ENCODE measurements around the gene PPM1L.

The PPM1L gene

DNA sequence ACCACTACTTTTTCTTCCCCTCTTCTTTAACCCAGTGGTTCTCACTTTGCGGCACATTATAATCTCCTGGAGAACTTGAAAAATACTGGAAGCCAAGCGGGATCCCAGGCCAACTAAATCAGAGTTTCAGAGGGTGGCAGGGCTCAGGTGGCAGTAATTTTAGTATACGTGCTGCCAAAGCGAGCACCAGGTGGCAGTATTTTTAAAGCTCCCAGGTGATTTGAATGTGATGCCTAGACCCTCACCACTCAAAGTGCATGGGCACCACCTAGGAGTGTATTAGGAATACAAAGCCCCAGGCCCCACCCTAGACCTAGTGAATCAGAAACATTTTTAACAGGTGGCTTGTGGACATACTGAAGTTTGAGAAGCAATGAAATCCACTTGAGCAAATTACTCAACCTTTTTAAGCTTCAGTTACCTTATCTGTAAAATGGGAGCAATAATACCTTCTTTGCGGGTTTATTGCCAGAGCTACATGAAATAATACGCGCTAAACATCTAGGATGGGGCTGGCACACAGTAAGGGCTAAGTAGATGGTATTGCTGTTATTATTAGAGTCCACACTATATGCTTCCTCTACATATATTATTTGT lies 340.8 kb downstream of the PPM1L start:
- Histone ChIP-seq H3K9ac (ENCODE audit: low read length) (no peak overlapping the region), H3K9me3 (ENCODE audit: insufficient read depth, low read length) (no peaks in the 10 kb centered on the region), H3K79me2 (ENCODE audit: low read length) (no peaks in the 10 kb centered on the region), H3K27me3 (ENCODE audit: low read depth, low read length) (0 out of 2 replicates have a peak, but pooled peaks cover 3% of the 10 kb centered on the region), H4K20me1 (ENCODE audit: insufficient read depth, low read length) (no peaks in the 10 kb centered on the region), H2AFZ (ENCODE audit: low read depth, low read length) (no peak overlapping the region), H3K27ac (ENCODE audit: low read length) (no peak overlapping the region), H3K36me3 (replicated peaks; ENCODE audit: low read depth, low read length) (no peaks in the 10 kb centered on the region), H3K4me2 (ENCODE audit: low read length) (no peak overlapping the region), H3K4me3 (ENCODE audit: low read length) (no peak overlapping the region), H3K4me1 (ENCODE audit: low read length) (no peaks in the 10 kb centered on the region)
- TF ChIP-seq, protein P1, sequence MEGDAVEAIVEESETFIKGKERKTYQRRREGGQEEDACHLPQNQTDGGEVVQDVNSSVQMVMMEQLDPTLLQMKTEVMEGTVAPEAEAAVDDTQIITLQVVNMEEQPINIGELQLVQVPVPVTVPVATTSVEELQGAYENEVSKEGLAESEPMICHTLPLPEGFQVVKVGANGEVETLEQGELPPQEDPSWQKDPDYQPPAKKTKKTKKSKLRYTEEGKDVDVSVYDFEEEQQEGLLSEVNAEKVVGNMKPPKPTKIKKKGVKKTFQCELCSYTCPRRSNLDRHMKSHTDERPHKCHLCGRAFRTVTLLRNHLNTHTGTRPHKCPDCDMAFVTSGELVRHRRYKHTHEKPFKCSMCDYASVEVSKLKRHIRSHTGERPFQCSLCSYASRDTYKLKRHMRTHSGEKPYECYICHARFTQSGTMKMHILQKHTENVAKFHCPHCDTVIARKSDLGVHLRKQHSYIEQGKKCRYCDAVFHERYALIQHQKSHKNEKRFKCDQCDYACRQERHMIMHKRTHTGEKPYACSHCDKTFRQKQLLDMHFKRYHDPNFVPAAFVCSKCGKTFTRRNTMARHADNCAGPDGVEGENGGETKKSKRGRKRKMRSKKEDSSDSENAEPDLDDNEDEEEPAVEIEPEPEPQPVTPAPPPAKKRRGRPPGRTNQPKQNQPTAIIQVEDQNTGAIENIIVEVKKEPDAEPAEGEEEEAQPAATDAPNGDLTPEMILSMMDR (IDR thresholded peaks at IDR 0.05; ENCODE audit: low read depth, low read length), result peak; percentile 76
- TF ChIP-seq EZH2phosphoT487 (IDR thresholded peaks at IDR 0.05; ENCODE audit: low read depth), result no peak

DNA sequence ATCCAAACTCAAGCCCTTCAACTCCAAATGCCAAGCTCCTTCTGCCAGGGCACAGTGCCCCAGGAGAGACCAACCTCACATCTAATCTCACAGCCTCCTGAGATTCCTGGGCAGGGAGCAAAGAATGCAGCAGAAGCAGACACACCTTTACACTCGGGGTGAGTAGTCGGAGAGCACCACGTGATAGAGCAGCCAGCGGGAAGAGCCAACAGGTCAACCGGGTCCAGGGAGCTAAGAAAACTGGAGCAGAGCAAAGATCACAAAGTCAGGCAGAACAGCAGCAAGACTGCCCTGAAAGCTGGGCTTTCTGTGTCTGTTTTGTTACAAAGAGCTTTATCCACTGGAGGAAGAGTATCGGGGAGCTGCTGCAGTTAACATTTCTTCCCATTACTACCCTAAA lies 345.0 kb downstream of the PPM1L start:
- H3K4me3 ChIP-seq (ENCODE audit: low read length), result no peak overlapping the region
- no peaks in the 10 kb centered on the region for H4K20me1 ChIP-seq (ENCODE audit: insufficient read depth, low read length)
- no peaks in the 10 kb centered on the region for H3K4me1 ChIP-seq (ENCODE audit: low read length)
- no peak overlapping the region for H3K4me2 ChIP-seq (ENCODE audit: low read length)
- 0 out of 2 replicates have a peak, but pooled peaks cover 3% of the 10 kb centered on the region for H3K27me3 ChIP-seq (ENCODE audit: low read depth, low read length)
- no peak overlapping the region for H3K27ac ChIP-seq (ENCODE audit: low read length)
- no peak overlapping the region for H3K9ac ChIP-seq (ENCODE audit: low read length)
- no peaks in the 10 kb centered on the region for H3K9me3 ChIP-seq (ENCODE audit: insufficient read depth, low read length)
- H3K36me3 ChIP-seq (replicated peaks; ENCODE audit: low read depth, low read length), result no peaks in the 10 kb centered on the region
- H3K79me2 ChIP-seq (ENCODE audit: low read length), result no peaks in the 10 kb centered on the region
- TF ChIP-seq, protein P1 (IDR thresholded peaks at IDR 0.05; ENCODE audit: low read depth, low read length), result no peak
- TF ChIP-seq EZH2phosphoT487 (IDR thresholded peaks at IDR 0.05; ENCODE audit: low read depth), result no peak
- H2AFZ ChIP-seq (ENCODE audit: low read depth, low read length), result no peak overlapping the region

DNA sequence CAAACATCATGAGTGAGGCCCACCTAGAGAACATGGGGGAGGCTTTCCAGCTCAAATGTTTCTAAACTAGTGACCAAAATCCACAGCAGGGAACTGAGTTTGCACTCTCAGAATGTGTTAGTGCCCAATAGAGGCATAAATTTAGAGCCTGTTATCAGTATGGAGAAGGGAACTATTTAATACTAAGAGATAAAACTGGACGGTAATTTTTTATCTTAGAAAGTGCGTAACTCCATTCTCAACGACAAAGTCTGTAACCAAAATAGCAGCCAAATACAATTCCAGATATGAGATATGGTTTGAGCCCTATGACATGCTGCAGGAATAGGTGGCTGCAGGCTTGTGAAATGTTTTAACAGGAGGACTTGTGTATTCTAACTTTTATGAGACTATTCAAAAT lies 345.6 kb downstream of the PPM1L start:
- no peak for TF ChIP-seq EZH2phosphoT487 (IDR thresholded peaks at IDR 0.05; ENCODE audit: low read depth)
- TF ChIP-seq, protein P1 (IDR thresholded peaks at IDR 0.05; ENCODE audit: low read depth, low read length), result no peak

DNA sequence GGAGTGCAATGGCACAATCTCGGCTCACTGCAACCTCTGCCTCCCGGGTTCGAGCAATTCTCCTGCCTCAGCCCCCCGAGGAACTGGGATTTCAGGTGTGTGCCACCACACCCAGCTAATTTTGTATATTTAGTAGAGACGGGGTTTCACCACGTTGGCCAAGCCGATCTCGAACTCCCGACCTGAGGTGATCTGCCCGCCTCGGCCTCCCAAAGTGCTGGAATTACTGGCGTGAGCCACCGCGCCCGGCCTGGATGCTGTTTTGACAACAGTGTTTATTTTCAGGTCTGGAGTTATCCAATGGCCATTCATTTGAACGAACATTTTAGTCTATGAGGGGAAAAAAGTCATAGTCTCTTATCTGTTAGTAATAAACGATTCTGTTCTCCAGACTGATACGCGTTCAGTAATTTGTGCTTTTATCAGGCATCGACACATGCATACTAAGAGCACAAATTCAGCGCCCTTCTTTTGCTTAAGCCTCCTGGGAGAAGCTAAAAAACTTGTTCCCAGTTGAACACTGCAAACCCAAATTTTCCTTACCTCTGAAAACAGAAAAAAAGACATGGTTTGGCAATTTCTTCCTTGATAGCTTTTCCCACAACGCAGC lies 347.9 kb downstream of the PPM1L start:
- H3K4me1 ChIP-seq (ENCODE audit: low read length), result no peaks in the 10 kb centered on the region
- H3K27me3 ChIP-seq (ENCODE audit: low read depth, low read length), result 0 out of 2 replicates have a peak, but pooled peaks cover 1% of the 10 kb centered on the region
- H2AFZ ChIP-seq (ENCODE audit: low read depth, low read length), result no peak overlapping the region
- H3K9me3 ChIP-seq (ENCODE audit: insufficient read depth, low read length), result no peaks in the 10 kb centered on the region
- TF ChIP-seq, protein P1 (IDR thresholded peaks at IDR 0.05; ENCODE audit: low read depth, low read length), result no peak
- TF ChIP-seq EZH2phosphoT487 (IDR thresholded peaks at IDR 0.05; ENCODE audit: low read depth), result no peak
- H4K20me1 ChIP-seq (ENCODE audit: insufficient read depth, low read length), result no peaks in the 10 kb centered on the region
- no peak overlapping the region for H3K27ac ChIP-seq (ENCODE audit: low read length)
- H3K4me2 ChIP-seq (ENCODE audit: low read length), result no peak overlapping the region
- no peaks in the 10 kb centered on the region for H3K36me3 ChIP-seq (replicated peaks; ENCODE audit: low read depth, low read length)
- H3K9ac ChIP-seq (ENCODE audit: low read length), result no peak overlapping the region
- H3K79me2 ChIP-seq (ENCODE audit: low read length), result no peaks in the 10 kb centered on the region
- H3K4me3 ChIP-seq (ENCODE audit: low read length), result no peak overlapping the region

More for the DNA sequence above, 345.6 kb downstream of the PPM1L start:
- Histone ChIP-seq H3K9ac (ENCODE audit: low read length) (no peak overlapping the region), H3K79me2 (ENCODE audit: low read length) (no peaks in the 10 kb centered on the region), H3K4me3 (ENCODE audit: low read length) (no peak overlapping the region), H4K20me1 (ENCODE audit: insufficient read depth, low read length) (no peaks in the 10 kb centered on the region), H3K27ac (ENCODE audit: low read length) (no peak overlapping the region), H3K4me2 (ENCODE audit: low read length) (no peak overlapping the region), H3K27me3 (ENCODE audit: low read depth, low read length) (0 out of 2 replicates have a peak, but pooled peaks cover 3% of the 10 kb centered on the region), H3K36me3 (replicated peaks; ENCODE audit: low read depth, low read length) (no peaks in the 10 kb centered on the region), H3K4me1 (ENCODE audit: low read length) (no peaks in the 10 kb centered on the region), H3K9me3 (ENCODE audit: insufficient read depth, low read length) (no peaks in the 10 kb centered on the region), H2AFZ (ENCODE audit: low read depth, low read length) (no peak overlapping the region)
